ENCODE data around the gene GPR15LG. TPM values are rescaled to one million over a fixed set of nuclear protein-coding genes. Genes with fewer than 3 reads are reported as not detected.

The GPR15LG gene
- total RNA-seq, 1 donor from 2014 or later = not detected

GRCh38 chr10:84214612-84215235 is 41.1 kb downstream of the GPR15LG start:
- DNase-seq (ENCODE audit: low spot score in 2 of 2) = peak in 1 of 2 donors; percentile 28
- TF ChIP-seq, protein P1, sequence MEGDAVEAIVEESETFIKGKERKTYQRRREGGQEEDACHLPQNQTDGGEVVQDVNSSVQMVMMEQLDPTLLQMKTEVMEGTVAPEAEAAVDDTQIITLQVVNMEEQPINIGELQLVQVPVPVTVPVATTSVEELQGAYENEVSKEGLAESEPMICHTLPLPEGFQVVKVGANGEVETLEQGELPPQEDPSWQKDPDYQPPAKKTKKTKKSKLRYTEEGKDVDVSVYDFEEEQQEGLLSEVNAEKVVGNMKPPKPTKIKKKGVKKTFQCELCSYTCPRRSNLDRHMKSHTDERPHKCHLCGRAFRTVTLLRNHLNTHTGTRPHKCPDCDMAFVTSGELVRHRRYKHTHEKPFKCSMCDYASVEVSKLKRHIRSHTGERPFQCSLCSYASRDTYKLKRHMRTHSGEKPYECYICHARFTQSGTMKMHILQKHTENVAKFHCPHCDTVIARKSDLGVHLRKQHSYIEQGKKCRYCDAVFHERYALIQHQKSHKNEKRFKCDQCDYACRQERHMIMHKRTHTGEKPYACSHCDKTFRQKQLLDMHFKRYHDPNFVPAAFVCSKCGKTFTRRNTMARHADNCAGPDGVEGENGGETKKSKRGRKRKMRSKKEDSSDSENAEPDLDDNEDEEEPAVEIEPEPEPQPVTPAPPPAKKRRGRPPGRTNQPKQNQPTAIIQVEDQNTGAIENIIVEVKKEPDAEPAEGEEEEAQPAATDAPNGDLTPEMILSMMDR (IDR thresholded peaks at IDR 0.05) = peak in 1 of 3 experiments; percentile 8
- intact Hi-C loops (cut with DNase I) = no loop called here

DNA sequence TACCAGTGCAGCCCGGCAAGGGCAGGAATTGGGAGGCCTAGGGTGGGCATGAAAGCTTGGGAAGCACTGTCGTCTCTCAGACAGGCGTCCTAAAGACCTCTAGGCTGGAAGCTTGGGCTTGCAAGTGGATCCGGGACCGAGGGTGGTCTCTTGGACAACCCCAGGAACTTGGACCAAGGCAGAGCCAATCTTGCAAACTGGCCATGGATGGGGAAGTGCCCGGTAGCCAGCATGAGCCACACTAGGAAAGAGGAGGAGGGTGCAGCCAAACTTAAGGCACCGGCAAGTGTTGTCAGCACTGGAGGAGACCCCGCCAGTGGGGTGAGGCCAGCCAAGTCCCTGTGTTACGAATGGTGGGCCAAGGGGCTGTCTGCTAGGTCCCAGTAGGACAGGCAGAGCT is 43.2 kb downstream of the GPR15LG start:
- no peaks in the 10 kb centered on the region for H3K36me3 ChIP-seq
- no peak overlapping the region for H3K4me3 ChIP-seq
- intact Hi-C loops (cut with DNase I) = no loop called here
- TF ChIP-seq, protein P1 (IDR thresholded peaks at IDR 0.05) = no peak
- DNase-seq (ENCODE audit: low spot score in 2 of 2) = no peak
- no peaks in the 10 kb centered on the region for H3K27me3 ChIP-seq
- H3K27ac ChIP-seq = no peak overlapping the region
- H3K4me1 ChIP-seq = no peaks in the 10 kb centered on the region
- H3K9me3 ChIP-seq = no peaks in the 10 kb centered on the region

More at GRCh38 chr10:84214612-84215235, 41.1 kb downstream of the GPR15LG start:
- no peaks in the 10 kb centered on the region for H3K4me1 ChIP-seq
- no peak overlapping the region for H3K4me3 ChIP-seq
- H3K36me3 ChIP-seq = no peaks in the 10 kb centered on the region
- no peaks in the 10 kb centered on the region for H3K9me3 ChIP-seq
- H3K27me3 ChIP-seq = no peaks in the 10 kb centered on the region
- H3K27ac ChIP-seq = no peak overlapping the region

DNA sequence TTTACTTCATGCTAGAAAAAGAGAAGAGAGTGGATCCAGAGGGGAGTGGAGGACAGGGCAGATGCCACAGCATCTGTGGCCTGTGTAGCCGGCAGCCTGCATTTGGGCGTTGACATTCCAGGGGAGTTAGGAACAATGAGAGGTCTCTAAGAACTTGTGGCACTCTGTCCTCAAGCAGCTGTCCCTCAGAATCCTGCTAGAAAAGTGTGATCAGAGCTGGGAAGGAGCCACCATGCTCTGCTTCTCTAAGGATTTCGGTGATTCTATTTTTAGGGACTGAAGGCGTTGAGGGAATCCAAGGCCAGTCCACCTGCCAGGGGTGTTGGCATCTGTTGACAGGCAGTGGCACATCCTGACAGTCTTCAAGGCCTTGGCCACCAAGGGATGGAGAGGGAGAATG is 44.1 kb downstream of the GPR15LG start:
- Histone ChIP-seq H3K4me3 (no peak overlapping the region), H3K27ac (no peak overlapping the region), H3K36me3 (no peaks in the 10 kb centered on the region), H3K4me1 (no peaks in the 10 kb centered on the region), H3K9me3 (no peaks in the 10 kb centered on the region), H3K27me3 (no peaks in the 10 kb centered on the region)
- DNase-seq (ENCODE audit: low spot score in 2 of 2) = no peak
- intact Hi-C loops (cut with DNase I) = no loop called here
- TF ChIP-seq, protein P1 (IDR thresholded peaks at IDR 0.05) = no peak

- Histone ChIP-seq H3K4me3 (no peak overlapping the region), H3K9me3 (no peaks in the 10 kb centered on the region), H3K27ac (no peak overlapping the region), H3K36me3 (no peaks in the 10 kb centered on the region), H3K27me3 (no peaks in the 10 kb centered on the region), H3K4me1 (no peaks in the 10 kb centered on the region)
- TF ChIP-seq, protein P1 (IDR thresholded peaks at IDR 0.05) = no peak
- DNase-seq (ENCODE audit: low spot score in 2 of 2) = no peak
- intact Hi-C loops (cut with DNase I) = no loop called here
Measured at GRCh38 chr10:84221916-84222315, 48.3 kb downstream of the GPR15LG start.

DNA sequence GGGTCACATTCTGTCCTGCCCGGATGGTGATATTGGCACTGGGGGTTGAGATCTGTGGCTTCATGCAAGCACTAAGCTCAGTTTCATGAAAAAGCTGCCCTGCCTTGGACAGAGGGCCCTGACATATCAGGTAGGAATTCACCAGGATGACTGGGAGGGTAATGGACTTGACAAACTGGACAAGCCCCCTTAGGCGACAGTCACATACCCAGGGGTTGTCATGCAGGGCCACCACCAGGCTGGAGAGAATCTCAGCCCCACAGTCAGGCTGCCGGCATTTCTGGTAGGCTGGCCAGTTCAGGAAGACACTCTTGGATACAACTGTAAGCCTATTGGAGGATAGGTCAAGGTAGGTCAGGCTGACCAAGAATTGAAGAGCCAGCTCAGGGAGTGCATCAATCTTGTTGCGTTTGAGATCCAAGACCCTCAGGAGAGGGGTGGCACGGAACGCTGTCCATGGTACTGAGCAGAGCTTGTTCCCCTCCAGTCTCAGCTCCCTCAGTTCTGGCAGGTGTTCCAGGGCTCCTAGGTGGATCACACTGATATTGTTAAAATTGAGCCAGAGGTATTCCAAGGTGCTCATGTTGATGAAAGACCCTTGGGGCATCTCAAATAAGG is 50.9 kb downstream of the GPR15LG start:
- H3K27ac ChIP-seq = no peak overlapping the region
- intact Hi-C loops (cut with DNase I) = no loop called here

More for the DNA sequence above, 50.9 kb downstream of the GPR15LG start:
- no peaks in the 10 kb centered on the region for H3K4me1 ChIP-seq
- no peaks in the 10 kb centered on the region for H3K9me3 ChIP-seq
- H3K4me3 ChIP-seq = no peak overlapping the region
- DNase-seq (ENCODE audit: low spot score in 2 of 2) = no peak
- TF ChIP-seq, protein P1 (IDR thresholded peaks at IDR 0.05) = no peak
- no peaks in the 10 kb centered on the region for H3K27me3 ChIP-seq
- no peaks in the 10 kb centered on the region for H3K36me3 ChIP-seq

Measured in ascending aorta (tissue), 2 donors.